GM18508 (cell line): ENCODE results near the gene UPK3A.
"Not testable (repeated sequence)": the region's sequence is repeated elsewhere in the genome, so short reads cannot be mapped to it uniquely, and the experiment has no call there.

ENCODE experiments used
- ATAC-seq: cut with Tn5 transposase; IDR thresholded peaks from one replicate; pipeline ENCODE4 v1.9.1; 2021; ENCODE audit warnings: moderate number of reproducible peaks; ENCODE audit not compliant: insufficient read depth, unreplicated experiment

Gene UPK3A

GRCh38 chr22:45277720-45278119 is 7.0 kb upstream of the UPK3A start:
- not testable (repeated sequence) for ATAC-seq

DNA sequence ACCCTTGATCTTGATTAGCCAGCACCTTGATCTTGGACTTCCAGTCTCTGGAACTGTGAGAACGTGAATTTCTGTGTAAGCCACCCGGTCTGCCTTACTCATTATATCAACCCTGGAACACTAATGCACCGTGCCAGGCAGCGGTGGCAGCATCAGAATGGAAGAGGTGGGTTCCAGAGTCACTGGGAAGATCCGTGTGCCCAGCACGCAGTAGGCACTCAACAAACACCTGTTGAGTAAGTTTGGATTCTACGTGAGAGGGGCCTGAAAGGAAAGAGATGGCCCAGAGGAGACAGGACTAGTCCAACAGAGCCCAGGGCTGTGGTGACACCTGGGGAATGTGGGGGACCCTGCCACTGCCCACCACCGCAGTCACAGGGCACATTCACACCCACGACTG is 6.6 kb upstream of the UPK3A start:
- ATAC-seq = no peak

DNA sequence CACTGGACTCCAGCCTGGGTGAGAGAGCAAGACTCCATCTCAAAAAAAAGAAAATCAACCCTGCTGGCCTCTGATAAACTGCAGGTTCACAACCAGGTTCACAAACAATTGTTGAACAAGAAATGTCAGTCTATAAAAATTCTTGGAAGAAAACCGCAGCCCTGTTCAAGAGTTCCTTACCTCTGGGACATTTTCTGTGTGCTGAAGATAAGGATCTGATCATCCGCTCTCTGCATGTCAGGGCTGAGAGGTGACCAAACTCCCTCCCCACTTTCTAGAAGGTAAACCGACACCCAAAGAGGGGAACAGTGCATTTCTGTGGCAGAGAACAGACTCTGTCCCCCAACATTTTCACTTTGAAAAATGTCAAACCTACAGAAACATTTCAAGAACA is 4.2 kb upstream of the UPK3A start:
- ATAC-seq = no peak

DNA sequence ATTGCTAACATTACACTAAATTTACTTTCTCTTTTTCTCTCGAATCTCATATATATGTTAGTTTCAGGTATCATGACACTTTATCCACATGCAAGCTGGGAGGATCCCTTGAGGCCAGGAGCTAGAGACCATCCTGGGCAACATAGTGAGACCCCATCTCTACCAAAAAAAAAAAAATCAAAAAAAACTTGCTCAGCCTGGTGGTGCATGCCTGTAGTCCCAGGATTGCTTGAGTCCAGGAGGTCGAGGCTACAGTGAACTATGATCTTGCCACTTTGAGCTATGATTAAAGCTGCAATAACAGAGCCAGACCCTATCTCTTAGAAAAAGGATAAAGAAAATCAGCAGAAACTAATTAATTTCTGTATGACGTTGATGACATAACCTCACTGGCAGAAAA is 3.7 kb upstream of the UPK3A start:
- ATAC-seq = no peak

- ATAC-seq = no peak
Observed at GRCh38 chr22:45285263-45286058, 712 bp downstream of the UPK3A start.

GRCh38 chr22:45286854-45287551 is 2.3 kb downstream of the UPK3A start:
- ATAC-seq = no peak

DNA sequence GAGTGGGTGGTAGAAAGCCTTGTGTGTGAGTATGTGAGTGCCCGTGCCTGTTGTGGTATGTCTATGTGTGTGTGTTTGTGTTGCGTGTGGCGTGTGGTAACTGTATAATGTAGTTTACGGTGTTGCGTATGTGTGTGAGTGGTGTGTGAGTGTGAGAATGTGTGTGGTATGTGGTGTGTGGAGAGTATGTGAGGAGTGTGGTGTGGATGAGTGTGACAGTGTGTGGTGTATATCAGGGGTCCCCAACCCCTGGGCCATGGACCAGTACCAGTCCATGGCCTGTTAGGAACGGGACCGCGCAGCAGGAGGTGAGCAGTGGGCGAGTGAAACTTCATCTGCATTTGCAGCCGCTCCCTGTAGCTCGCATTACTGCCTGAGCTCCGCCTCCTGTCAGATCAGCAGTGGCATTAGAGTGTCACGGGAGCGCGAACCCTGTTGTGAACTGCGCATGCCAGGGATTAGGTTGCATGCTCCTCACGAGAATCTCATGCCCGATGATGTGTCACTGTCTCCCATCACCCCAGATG is 5.7 kb downstream of the UPK3A start:
- ATAC-seq = no peak

- no peak for ATAC-seq
Observed at GRCh38 chr22:45291061-45291930, 6.5 kb downstream of the UPK3A start.

GRCh38 chr22:45291931-45292290 is 7.2 kb downstream of the UPK3A start:
- ATAC-seq = no peak

GRCh38 chr22:45292731-45293442 is 8.1 kb downstream of the UPK3A start:
- no peak for ATAC-seq

GRCh38 chr22:45294030-45294429 is 9.3 kb downstream of the UPK3A start:
- no peak for ATAC-seq

GRCh38 chr22:45295004-45295403 is 10.3 kb downstream of the UPK3A start:
- not testable (repeated sequence) for ATAC-seq

GRCh38 chr22:45295492-45295891 is 10.7 kb downstream of the UPK3A start:
- ATAC-seq = no peak

- no peak for ATAC-seq
Observed at GRCh38 chr22:45296628-45297297, 12.0 kb downstream of the UPK3A start.

DNA sequence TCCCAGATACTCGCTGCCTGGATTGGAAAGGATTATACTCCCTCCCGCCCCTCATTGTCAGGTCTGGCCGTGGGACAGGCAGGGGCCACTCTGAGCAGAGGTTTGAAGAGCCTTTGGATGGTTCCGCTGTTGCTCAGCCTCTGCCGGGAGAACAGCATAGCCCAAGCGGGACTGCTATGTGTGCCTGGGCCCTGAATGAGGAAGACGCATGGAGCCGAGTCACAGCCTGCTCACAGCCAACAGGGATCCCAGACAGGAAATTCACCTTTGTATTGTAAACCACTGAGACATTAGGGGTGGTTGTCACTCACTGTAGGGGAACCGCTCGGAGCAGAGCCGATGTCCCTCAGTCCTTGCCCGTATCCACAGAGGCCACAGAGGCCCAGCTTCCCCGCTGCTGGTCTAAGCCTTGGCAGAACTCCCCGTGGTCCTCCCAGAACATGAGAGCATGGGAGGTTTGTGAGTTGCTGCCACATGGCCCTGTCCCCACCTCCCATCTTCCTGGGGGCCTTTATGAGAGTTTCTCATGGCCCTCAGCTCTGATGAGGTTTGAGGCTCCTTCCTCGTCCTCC is 14.3 kb downstream of the UPK3A start:
- no peak for ATAC-seq

DNA sequence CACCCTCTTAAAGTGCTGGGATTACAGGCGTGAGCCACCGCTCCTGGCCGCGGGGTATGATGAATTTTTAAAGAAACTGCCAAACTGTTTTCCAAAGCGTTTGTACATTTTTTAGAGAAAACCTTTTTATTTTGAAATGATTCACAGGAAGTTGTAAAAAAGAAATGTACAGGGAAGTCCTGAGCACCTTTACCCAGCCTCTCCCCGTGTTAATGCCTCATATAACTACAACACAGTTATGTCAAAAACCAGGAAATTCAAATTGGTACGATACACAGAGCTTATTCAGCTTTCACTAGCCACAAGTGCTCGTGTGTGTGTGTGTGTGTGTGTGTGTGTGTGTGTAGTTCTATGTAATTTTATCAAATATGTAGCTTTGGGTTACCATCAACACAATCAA is 18.0 kb downstream of the UPK3A start:
- ATAC-seq = no peak

DNA sequence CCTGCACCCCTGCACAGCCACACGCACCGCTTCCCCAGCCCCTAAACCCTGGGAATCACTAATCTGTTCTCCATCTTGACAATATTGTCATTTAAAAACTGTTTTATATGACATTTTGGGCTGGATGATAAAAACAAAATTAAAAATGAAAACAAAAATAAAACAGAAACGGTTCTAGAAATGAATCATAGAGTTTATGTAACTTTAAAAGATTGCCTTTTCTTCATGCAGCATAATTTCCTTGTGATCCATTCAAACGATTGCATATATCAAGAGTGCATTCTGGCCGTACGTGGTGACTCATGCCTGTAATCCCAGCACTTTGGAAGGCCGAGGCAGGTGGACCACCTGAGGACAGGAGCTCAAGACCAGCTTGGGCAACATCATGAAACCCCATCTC is 18.4 kb downstream of the UPK3A start:
- no peak for ATAC-seq

- ATAC-seq = no peak
Observed at GRCh38 chr22:45304971-45305370, 20.2 kb downstream of the UPK3A start.

GRCh38 chr22:45305456-45306075 is 20.8 kb downstream of the UPK3A start:
- no peak for ATAC-seq
